ENCODE data around the gene CEP63. TPM values are rescaled to one million over a fixed set of nuclear protein-coding genes. Genes with fewer than 3 reads are reported as not detected.
"Not testable (repeated sequence)": the region's sequence is repeated elsewhere in the genome, so short reads cannot be mapped to it uniquely, and the experiment has no call there.

CEP63 gene
- total RNA-seq, 1 experiment from 2014 or later, result 19.1 TPM

- no peak overlapping the region for H3K9ac ChIP-seq (ENCODE audit: low read length)
- H3K4me2 ChIP-seq (ENCODE audit: low read length), result no peak overlapping the region
- ChIA-PET CTCF (no interaction called here), RAD21 (ENCODE audit: low non-redundant PET in 1 of 2, low total read pairs in 2 of 2, uncharacterized antibody in 2 of 2, unreplicated experiment in 2 of 2) (no interaction called here), POLR2A (no interaction called here)
- TF ChIP-seq SP1 (IDR thresholded peaks at IDR 0.05; ENCODE audit: low read depth), result no peak
- ATAC-seq, result no peak
- DNase-seq (ENCODE audit: low read depth, low spot score), result no peak
- no peaks in the 10 kb centered on the region for H4K20me1 ChIP-seq (ENCODE audit: insufficient read depth)
- H3K36me3 ChIP-seq (ENCODE audit: control insufficient read depth in 1 of 2, insufficient read depth in 2 of 2, low read length in 2 of 2), result no peaks in the 10 kb centered on the region
- H3K4me3 ChIP-seq (replicated peaks in 1 of 2; ENCODE audit: low read depth in 1 of 2, low read length in 2 of 2), result no peak overlapping the region
- no TSS peak for BruUV-seq (replicated peaks)
- H3K9me2 ChIP-seq (ENCODE audit: insufficient read depth), result no peaks in the 10 kb centered on the region
- no peaks in the 10 kb centered on the region for H3K9me3 ChIP-seq (ENCODE audit: control insufficient read depth in 1 of 2, insufficient read depth in 1 of 2, low read depth in 1 of 2, low read length in 2 of 2)
- no peaks in the 10 kb centered on the region for H3K4me1 ChIP-seq (ENCODE audit: control insufficient read depth in 1 of 2, insufficient read depth in 2 of 2, low read length in 2 of 2)
- intact Hi-C loops (cut with micrococcal nuclease), result no loop called here
- H3K27ac ChIP-seq (ENCODE audit: low read depth, low read length), result no peak overlapping the region
- no peak overlapping the region for H2AFZ ChIP-seq (ENCODE audit: low read depth, low read length, poor library complexity, severe bottlenecking)
- H3K27me3 ChIP-seq (ENCODE audit: insufficient read depth, low read length), result no peaks in the 10 kb centered on the region
- H3K79me2 ChIP-seq (ENCODE audit: insufficient read depth, low read length), result no peaks in the 10 kb centered on the region
Observed at GRCh38 chr3:134568790-134569189, 82.9 kb downstream of the CEP63 start.

GRCh38 chr3:134569899-134570298 lies 84.0 kb downstream of the CEP63 start:
- BruUV-seq (replicated peaks); H3K79me2 ChIP-seq (ENCODE audit: insufficient read depth, low read length); H4K20me1 ChIP-seq (ENCODE audit: insufficient read depth); H3K36me3 ChIP-seq (ENCODE audit: control insufficient read depth in 1 of 2, insufficient read depth in 2 of 2, low read length in 2 of 2); ATAC-seq; H3K27ac ChIP-seq (ENCODE audit: low read depth, low read length); H3K9ac ChIP-seq (ENCODE audit: low read length); intact Hi-C loops (cut with micrococcal nuclease); POLR2A ChIA-PET; H3K9me3 ChIP-seq (ENCODE audit: control insufficient read depth in 1 of 2, insufficient read depth in 1 of 2, low read depth in 1 of 2, low read length in 2 of 2); RAD21 ChIA-PET (ENCODE audit: low non-redundant PET in 1 of 2, low total read pairs in 2 of 2, uncharacterized antibody in 2 of 2, unreplicated experiment in 2 of 2); H2AFZ ChIP-seq (ENCODE audit: low read depth, low read length, poor library complexity, severe bottlenecking); H3K4me3 ChIP-seq (replicated peaks in 1 of 2; ENCODE audit: low read depth in 1 of 2, low read length in 2 of 2); DNase-seq (ENCODE audit: low read depth, low spot score); H3K9me2 ChIP-seq (ENCODE audit: insufficient read depth); H3K27me3 ChIP-seq (ENCODE audit: insufficient read depth, low read length); H3K4me1 ChIP-seq (ENCODE audit: control insufficient read depth in 1 of 2, insufficient read depth in 2 of 2, low read length in 2 of 2); H3K4me2 ChIP-seq (ENCODE audit: low read length); CTCF ChIA-PET: not testable (repeated sequence)

- DNase-seq (ENCODE audit: low read depth, low spot score) (no peak), ATAC-seq (no peak)
- TF ChIP-seq ZFX (IDR thresholded peaks at IDR 0.05), result no peak
- TF ChIP-seq RAD21 (IDR thresholded peaks at IDR 0.05; ENCODE audit: low read depth), result no peak
- no peak for TF ChIP-seq TCF7L2 (IDR thresholded peaks at IDR 0.05; ENCODE audit: borderline replicate concordance, extremely low read depth, insufficient read depth, insufficient read length)
- TF ChIP-seq CBX3 (IDR thresholded peaks at IDR 0.05; ENCODE audit: low read depth), result no peak
- TF ChIP-seq YY1 (IDR thresholded peaks at IDR 0.05; ENCODE audit: extremely low read depth, insufficient replicate concordance, low read depth, low read length), result no peak
- no peak for TF ChIP-seq SRF (IDR thresholded peaks at IDR 0.05; ENCODE audit: low read depth)
- no peak for TF ChIP-seq ELF1 (IDR thresholded peaks at IDR 0.05; ENCODE audit: borderline replicate concordance, low read depth)
- H3K36me3 ChIP-seq (ENCODE audit: control insufficient read depth in 1 of 2, insufficient read depth in 2 of 2, low read length in 2 of 2), result no peaks in the 10 kb centered on the region
- no peaks in the 10 kb centered on the region for H3K9me2 ChIP-seq (ENCODE audit: insufficient read depth)
- ChIA-PET POLR2A (no interaction called here), CTCF (no interaction called here), RAD21 (ENCODE audit: low non-redundant PET in 1 of 2, low total read pairs in 2 of 2, uncharacterized antibody in 2 of 2, unreplicated experiment in 2 of 2) (no interaction called here)
- no peak overlapping the region for H3K4me2 ChIP-seq (ENCODE audit: low read length)
- H3K9ac ChIP-seq (ENCODE audit: low read length), result no peak overlapping the region
- H4K20me1 ChIP-seq (ENCODE audit: insufficient read depth), result no peaks in the 10 kb centered on the region
- H3K27me3 ChIP-seq (ENCODE audit: insufficient read depth, low read length), result no peaks in the 10 kb centered on the region
- H2AFZ ChIP-seq (ENCODE audit: low read depth, low read length, poor library complexity, severe bottlenecking), result no peak overlapping the region
- H3K9me3 ChIP-seq (ENCODE audit: control insufficient read depth in 1 of 2, insufficient read depth in 1 of 2, low read depth in 1 of 2, low read length in 2 of 2), result no peaks in the 10 kb centered on the region
- no peaks in the 10 kb centered on the region for H3K4me1 ChIP-seq (ENCODE audit: control insufficient read depth in 1 of 2, insufficient read depth in 2 of 2, low read length in 2 of 2)
- BruUV-seq (replicated peaks), result no TSS peak
- no peak overlapping the region for H3K27ac ChIP-seq (ENCODE audit: low read depth, low read length)
- no peaks in the 10 kb centered on the region for H3K79me2 ChIP-seq (ENCODE audit: insufficient read depth, low read length)
- intact Hi-C loops (cut with micrococcal nuclease), result no loop called here
- no peak overlapping the region for H3K4me3 ChIP-seq (replicated peaks in 1 of 2; ENCODE audit: low read depth in 1 of 2, low read length in 2 of 2)
Observed at GRCh38 chr3:134576426-134576825, 90.6 kb downstream of the CEP63 start.

Measured in HCT116 (cell line).